Testis (tissue), 3 donors: Measurements from ENCODE around the gene SNIP1. TPM values are rescaled to one million over a fixed set of nuclear protein-coding genes. Genes with fewer than 3 reads are reported as not detected.

Experiments
- DNase-seq: peaks from one replicate; pipeline ENCODE4 v3.0.0-alpha.2; 2019
- H3K27ac ChIP-seq, 2 donors: fragments of 200-600 bp; sonication (generic); one replicate each; pipeline ENCODE4 v1.5.1; 2019
- H3K27me3 ChIP-seq: fragments of 200-600 bp; sonication (generic); one replicate; pipeline ENCODE4 v1.5.1; 2019
- H3K36me3 ChIP-seq: fragments of 200-600 bp; sonication (generic); one replicate; pipeline ENCODE4 v1.5.1; 2017; ENCODE audit warnings: low read depth; ENCODE audit errors: missing control alignments
- H3K4me1 ChIP-seq: fragments of 200-600 bp; sonication (generic); one replicate; pipeline ENCODE4 v1.5.1; 2019
- H3K4me3 ChIP-seq, 2 donors: fragments of 200-600 bp; sonication (generic); one replicate each; pipeline ENCODE4 v1.5.1; 2017 to 2019
- H3K9me3 ChIP-seq: fragments of 200-600 bp; sonication (generic); one replicate; pipeline ENCODE4 v1.5.1; 2017
- POLR2A ChIP-seq: fragments of 450-650 bp; IDR thresholded peaks from one replicate; pipeline ENCODE4 v1.6.1; 2017; ENCODE audit warnings: antibody characterized with exemption, mild to moderate bottlenecking, moderate library complexity
- WGBS, 2 donors: methylation state at CpG; one replicate each; pipeline ENCODE4 v1.1.5; 2018; 5-methylcytosine and 5-hydroxymethylcytosine counted together
- intact Hi-C: fragments of 100-400 bp; cut with DNase I; formaldehyde crosslinking; loops from one replicate; pipeline ENCODE4 v1.15.1; 2023; ENCODE audit warnings: low total_unique reads
- polyA plus RNA-seq: library from polyadenylated mRNA; stranded (reverse); fragments of 350-450 nt; fragmentation: Illumina TruSeq; extraction: RNeasy Lipid Tissue Mini Kit (QIAGEN cat#74804); gene quantifications from one replicate; pipeline ENCODE4 v1.2.3, GENCODE V29; 2014; ENCODE audit warnings: low read depth, low replicate concordance; ENCODE audit not compliant: insufficient read depth
- total RNA-seq, 2 donors: library from RNA; depleted of rRNA; stranded (reverse); fragments of >200 nt; gene quantifications; one replicate each; pipeline ENCODE4 v1.2.3, GENCODE V29; 2016
- TF ChIP-seq, protein P1 (sequence below), 3 experiments: fragments of 450-650 bp in 2 of 3; fragments of 200-600 bp in 1 of 3; sonication (generic) in 1 of 3; IDR thresholded peaks; one replicate each; pipeline ENCODE4 v1.5.1; 2016 to 2019; ENCODE audit warnings: antibody characterized with exemption in 3 of 3, mild to moderate bottlenecking in 2 of 3, moderate library complexity in 1 of 3

SNIP1 gene
- total and polyA plus RNA-seq, 3 donors from 2014 or later, result 16.8 to 51.4 (median 33.7) TPM

- DNase-seq, result peak; percentile 60
- no peak overlapping the region for H3K4me3 ChIP-seq
- 61 to 64% methylated on average over 4 of the region's 4 CpGs for WGBS, 2 donors
- H3K27ac ChIP-seq, result no peak overlapping the region
- H3K9me3 ChIP-seq, result no peaks in the 10 kb centered on the region
- H3K4me1 ChIP-seq, result peaks cover 6% of the 10 kb centered on the region
- TF ChIP-seq, protein P1, sequence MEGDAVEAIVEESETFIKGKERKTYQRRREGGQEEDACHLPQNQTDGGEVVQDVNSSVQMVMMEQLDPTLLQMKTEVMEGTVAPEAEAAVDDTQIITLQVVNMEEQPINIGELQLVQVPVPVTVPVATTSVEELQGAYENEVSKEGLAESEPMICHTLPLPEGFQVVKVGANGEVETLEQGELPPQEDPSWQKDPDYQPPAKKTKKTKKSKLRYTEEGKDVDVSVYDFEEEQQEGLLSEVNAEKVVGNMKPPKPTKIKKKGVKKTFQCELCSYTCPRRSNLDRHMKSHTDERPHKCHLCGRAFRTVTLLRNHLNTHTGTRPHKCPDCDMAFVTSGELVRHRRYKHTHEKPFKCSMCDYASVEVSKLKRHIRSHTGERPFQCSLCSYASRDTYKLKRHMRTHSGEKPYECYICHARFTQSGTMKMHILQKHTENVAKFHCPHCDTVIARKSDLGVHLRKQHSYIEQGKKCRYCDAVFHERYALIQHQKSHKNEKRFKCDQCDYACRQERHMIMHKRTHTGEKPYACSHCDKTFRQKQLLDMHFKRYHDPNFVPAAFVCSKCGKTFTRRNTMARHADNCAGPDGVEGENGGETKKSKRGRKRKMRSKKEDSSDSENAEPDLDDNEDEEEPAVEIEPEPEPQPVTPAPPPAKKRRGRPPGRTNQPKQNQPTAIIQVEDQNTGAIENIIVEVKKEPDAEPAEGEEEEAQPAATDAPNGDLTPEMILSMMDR (IDR thresholded peaks at IDR 0.05), result no peak
- TF ChIP-seq POLR2A, result no peak
- intact Hi-C loops, result no loop called here
- no peaks in the 10 kb centered on the region for H3K36me3 ChIP-seq
- H3K27me3 ChIP-seq, result no peaks in the 10 kb centered on the region
Observed at GRCh38 chr1:37498872-37499617, 55.0 kb downstream of the SNIP1 start.

DNA sequence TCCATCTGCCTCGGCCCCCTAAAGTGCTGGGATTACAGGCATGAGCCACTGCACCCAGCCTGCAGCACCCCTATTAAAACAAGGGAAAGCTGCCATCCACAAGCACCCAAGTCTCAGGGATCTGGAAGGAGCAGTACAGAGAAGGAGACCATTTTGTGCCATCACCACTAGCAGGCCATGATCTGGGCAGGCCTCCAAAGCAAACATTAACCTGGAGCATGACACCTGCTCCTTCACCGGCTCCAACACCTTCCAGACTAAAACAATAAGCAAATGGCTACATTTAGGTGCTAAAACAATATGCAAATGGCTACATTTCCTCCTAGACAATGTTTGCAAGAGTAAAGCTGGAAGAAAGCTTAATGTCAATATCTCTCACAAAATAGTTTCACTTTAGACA lies 56.3 kb downstream of the SNIP1 start:
- Histone ChIP-seq H3K36me3 (no peaks in the 10 kb centered on the region), H3K4me3 (no peak overlapping the region), H3K4me1 (peaks cover 6% of the 10 kb centered on the region), H3K9me3 (no peaks in the 10 kb centered on the region), H3K27me3 (no peaks in the 10 kb centered on the region), H3K27ac (no peak overlapping the region)
- TF ChIP-seq POLR2A, result no peak
- TF ChIP-seq, protein P1 (IDR thresholded peaks at IDR 0.05), result no peak
- WGBS, 2 donors, result 80 to 85% methylated on average over 2 of the region's 2 CpGs
- intact Hi-C loops, result no loop called here
- DNase-seq, result peak; percentile 11

DNA sequence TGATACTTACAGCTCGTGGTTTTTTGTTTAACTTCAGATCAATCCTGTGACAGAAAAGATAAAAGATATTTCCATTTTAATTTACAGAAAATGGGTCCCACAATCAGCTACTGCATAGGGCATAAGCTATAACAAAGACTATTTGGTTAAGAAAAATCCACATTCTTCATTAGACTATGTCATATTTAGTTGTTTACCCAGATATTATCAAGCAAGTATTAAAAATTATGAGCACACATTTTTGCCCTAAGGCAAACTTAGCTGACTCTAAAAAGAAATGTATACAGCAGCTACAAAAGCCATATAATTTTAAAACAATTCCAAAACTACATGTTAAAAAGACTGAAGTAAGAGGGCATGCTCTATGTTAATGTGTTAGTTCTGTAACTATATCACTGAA lies 58.2 kb downstream of the SNIP1 start:
- 65 to 75% methylated on average over 1 of the region's 1 CpG for WGBS, 2 donors
- Histone ChIP-seq H3K4me1 (peaks cover 6% of the 10 kb centered on the region), H3K27me3 (no peaks in the 10 kb centered on the region), H3K9me3 (no peaks in the 10 kb centered on the region), H3K36me3 (no peaks in the 10 kb centered on the region), H3K27ac (no peak overlapping the region), H3K4me3 (no peak overlapping the region)
- intact Hi-C loops, result no loop called here
- no peak for DNase-seq
- no peak for TF ChIP-seq POLR2A
- TF ChIP-seq, protein P1 (IDR thresholded peaks at IDR 0.05), result no peak

- no peaks in the 10 kb centered on the region for H3K36me3 ChIP-seq
- no peak for TF ChIP-seq POLR2A
- TF ChIP-seq, protein P1 (IDR thresholded peaks at IDR 0.05), result no peak
- no peak overlapping the region for H3K4me3 ChIP-seq
- 80 to 85% methylated on average over 2 of the region's 2 CpGs for WGBS, 2 donors
- intact Hi-C loops, result no loop called here
- H3K9me3 ChIP-seq, result no peaks in the 10 kb centered on the region
- no peaks in the 10 kb centered on the region for H3K27me3 ChIP-seq
- no peak for DNase-seq
- no peaks in the 10 kb centered on the region for H3K4me1 ChIP-seq
- no peak overlapping the region for H3K27ac ChIP-seq
Observed at GRCh38 chr1:37493336-37494098, 60.6 kb downstream of the SNIP1 start.
